ENCODE measurements around the gene KLHDC9. TPM values are rescaled to one million over a fixed set of nuclear protein-coding genes. Genes with fewer than 3 reads are reported as not detected.

KLHDC9 gene
- total and polyA plus RNA-seq, 2 of the 8 experiments (the other 6 are each of a cell fraction or from before 2014, with no cell fraction given): 6.5 to 15.6 TPM

GRCh38 chr1:161061419-161061818 lies 36.7 kb upstream of the KLHDC9 start:
- no peaks in the 10 kb centered on the region for H3K9me3 ChIP-seq (ENCODE audit: insufficient read depth in 2 of 2, low read depth in 1 of 2, low read length in 1 of 2)
- H2BK15ac ChIP-seq (ENCODE audit: low read length): no peak overlapping the region
- no peak overlapping the region for H3K4ac ChIP-seq (replicated peaks; ENCODE audit: insufficient read length, low read depth, low read length)
- no peak overlapping the region for H4K8ac ChIP-seq (ENCODE audit: extremely low read depth, insufficient read depth, low read length)
- 92% methylated on average over 4 of the region's 4 CpGs; no CpG with 5 or more reads in 1 of the 2 experiments for WGBS, 2 experiments (ENCODE audit: extremely low coverage in 1 of 2, insufficient coverage in 1 of 2, insufficient read length in 1 of 2, insufficient replicate concordance in 2 of 2, low coverage in 1 of 2, low lambda C conversion rate in 2 of 2, missing lambda C conversion rate in 1 of 2)
- H2AK5ac ChIP-seq (ENCODE audit: low read depth, low read length): no peak overlapping the region
- DNase-seq (ENCODE audit: low read depth in 1 of 2, low spot score in 2 of 2) (no peak), FAIRE-seq (no peak)
- no peak overlapping the region for H4K5ac ChIP-seq (ENCODE audit: insufficient read length, low read depth, low read length)
- H3K27ac ChIP-seq (ENCODE audit: low read depth, low read length): no peak overlapping the region
- no peak overlapping the region for H2BK20ac ChIP-seq (ENCODE audit: low read length)
- H3K36me3 ChIP-seq (ENCODE audit: control insufficient read depth in 2 of 4, insufficient read depth in 4 of 4, low read length in 3 of 4): no peaks in the 10 kb centered on the region
- H3K79me1 ChIP-seq (ENCODE audit: low read depth, low read length): no peaks in the 10 kb centered on the region
- no peak overlapping the region for H3K23ac ChIP-seq (ENCODE audit: insufficient read length)
- ChIA-PET POLR2A (ENCODE audit: partially characterized antibody) (interaction anchor here (1.2 to 4.6 kb wide), 2 partner anchors 12 to 15 kb away, joined by 3 to 28 read pairs; partner anchors contain the start of gene USF1), CTCF (ENCODE audit: partially characterized antibody) (interaction anchor here (1.0 to 3.9 kb wide), 3 partner anchors 10 to 131 kb away, joined by 3 to 29 read pairs (median 4); partner anchors contain the start of genes ARHGAP30 and KLHDC9)
- no peak overlapping the region for H3K9ac ChIP-seq (replicated peaks in 1 of 4; ENCODE audit: extremely low read depth in 1 of 4, low read depth in 3 of 4, low read length in 3 of 4)
- no peak overlapping the region for H3K4me2 ChIP-seq (ENCODE audit: insufficient read depth in 1 of 2, low read depth in 2 of 2, low read length in 2 of 2)
- no peak overlapping the region for H3K18ac ChIP-seq (ENCODE audit: extremely low read depth, low read length)
- no peak overlapping the region for H2BK12ac ChIP-seq (ENCODE audit: low read depth, low read length)
- H4K20me1 ChIP-seq (replicated peaks in 1 of 2; ENCODE audit: control insufficient read depth in 1 of 2, insufficient read depth in 2 of 2, low read length in 2 of 2): no peaks in the 10 kb centered on the region
- H3K23me2 ChIP-seq (ENCODE audit: low read depth, low read length): no peaks in the 10 kb centered on the region
- no peaks in the 10 kb centered on the region for H3K79me2 ChIP-seq (ENCODE audit: control insufficient read depth in 1 of 2, insufficient read depth in 2 of 2, low read length in 2 of 2)
- H3K56ac ChIP-seq (replicated peaks; ENCODE audit: insufficient read length, low read depth, low read length): no peak overlapping the region
- no peak overlapping the region for H2BK5ac ChIP-seq (ENCODE audit: low read depth, low read length)
- H3K14ac ChIP-seq (ENCODE audit: insufficient read length): no peak overlapping the region
- H3K4me3 ChIP-seq (ENCODE audit: extremely low read depth in 1 of 4, insufficient read depth in 2 of 4, low read depth in 3 of 4, low read length in 4 of 4): no peak overlapping the region
- H2AFZ ChIP-seq (ENCODE audit: low read length): no peak overlapping the region
- no peaks in the 10 kb centered on the region for H3K4me1 ChIP-seq (replicated peaks in 1 of 4; ENCODE audit: control insufficient read depth in 3 of 4, insufficient read depth in 4 of 4, low read length in 3 of 4)
- no peak overlapping the region for H2BK120ac ChIP-seq (replicated peaks; ENCODE audit: low read depth, low read length)
- TF ChIP-seq, protein P1, sequence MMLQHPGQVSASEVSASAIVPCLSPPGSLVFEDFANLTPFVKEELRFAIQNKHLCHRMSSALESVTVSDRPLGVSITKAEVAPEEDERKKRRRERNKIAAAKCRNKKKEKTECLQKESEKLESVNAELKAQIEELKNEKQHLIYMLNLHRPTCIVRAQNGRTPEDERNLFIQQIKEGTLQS (IDR thresholded peaks at IDR 0.05; ENCODE audit: insufficient read depth, low read depth, low read length): no peak
- TF ChIP-seq CTCF (IDR thresholded peaks at IDR 0.05; ENCODE audit: control extremely low read depth in 1 of 3, insufficient read depth in 1 of 3, low read depth in 1 of 3, low read length in 3 of 3) (no peak), RBBP5 (IDR thresholded peaks at IDR 0.05; ENCODE audit: borderline replicate concordance, low read depth, low read length) (no peak), CHD2 (IDR thresholded peaks at IDR 0.05; ENCODE audit: low read length) (no peak), CHD1 (IDR thresholded peaks at IDR 0.05; ENCODE audit: low read depth, low read length) (no peak), SP1 (IDR thresholded peaks at IDR 0.05; ENCODE audit: low read depth, low read length) (no peak), KDM1A (IDR thresholded peaks at IDR 0.05; ENCODE audit: borderline replicate concordance, low read length) (no peak), CTBP2 (IDR thresholded peaks at IDR 0.05; ENCODE audit: borderline replicate concordance, insufficient read depth, insufficient read length, low read length) (no peak), RAD21 (IDR thresholded peaks at IDR 0.05 in 1 of 2, conservative IDR thresholded peaks at IDR 0.05 in 1 of 2; ENCODE audit: low read depth in 2 of 2, low read length in 2 of 2) (no peak)
- H3K27me3 ChIP-seq (replicated peaks in 1 of 4; ENCODE audit: control insufficient read depth in 3 of 4, extremely low read depth in 1 of 4, insufficient read depth in 3 of 4, low read length in 3 of 4): no peaks in the 10 kb centered on the region
- H4K91ac ChIP-seq (replicated peaks; ENCODE audit: insufficient read length, low read length): no peak overlapping the region
